HepG2 (cell line): Measurements from ENCODE around the gene ZSWIM9. TPM values are rescaled to one million over a fixed set of nuclear protein-coding genes. Genes with fewer than 3 reads are reported as not detected.

Experiments used
- ATAC-seq: fragments of 200-7000 bp; cut with Tn5 transposase; 3 replicates; pipeline ENCODE4 v1.9.1; 2020; ENCODE audit warnings: mild to moderate bottlenecking, moderate library complexity
- BruUV-seq: library from RNA; stranded (reverse); fragments of 400-500 nt; replicated peaks from 2 replicates; lab custom pipeline; 2021; lab: Mats Ljungman, UMichigan
- CTCF ChIA-PET: fragments of 300-600 bp; formaldehyde crosslinking; extraction: SDS; loops from one replicate; lab custom pipeline; 2021; ENCODE audit warnings: low total read pairs, inconsistent platforms, low intra/inter-chr PET ratio; lab: Yijun Ruan, JAX
- POLR2A ChIA-PET: fragments of 350-600 bp; sonication (Branson Sonifier 250); formaldehyde crosslinking; loops from one replicate; lab custom pipeline; 2020; ENCODE audit warnings: antibody characterized with exemption, inconsistent platforms; lab: Yijun Ruan, JAX
- DNase-seq: peaks from one replicate; pipeline ENCODE4 v3.0.0-alpha.2; 2015; ENCODE audit warnings: low spot score
- FAIRE-seq: peaks from 3 replicates; lab custom pipeline; 2011; peaks lifted over from hg19 to GRCh38; lab: Jason Lieb, UNC
- H2AFZ ChIP-seq: one replicate; pipeline ENCODE4 v1.6.1; 2011; ENCODE audit warnings: low read length, inconsistent platforms
- H3K27ac ChIP-seq: fragments of 300-600 bp; 3 replicates; pipeline ENCODE4 v1.8.0; 2011; ENCODE audit warnings: mixed run types, mild to moderate bottlenecking, mixed read lengths, low read length, inconsistent platforms; ENCODE audit not compliant: insufficient read depth; ENCODE audit errors: extremely low read length
- H3K27me3 ChIP-seq, 2 experiments: fragments of 200-600 bp in 1 of 2; 2 replicates in 1 of 2; 3 replicates in 1 of 2; pipeline versions ENCODE4 v1.6.0 to v1.8.0; 2011; ENCODE audit warnings: low read length in 2 of 2, mild to moderate bottlenecking in 2 of 2, moderate library complexity in 2 of 2, inconsistent platforms in 1 of 2; ENCODE audit not compliant: insufficient read depth in 2 of 2, control insufficient read depth in 1 of 2
- H3K36me3 ChIP-seq, 2 experiments: fragments of 200-600 bp in 1 of 2; replicated peaks in 1 of 2; 2 replicates in 1 of 2; 3 replicates in 1 of 2; pipeline versions ENCODE4 v1.5.1 to v1.8.0; 2011; ENCODE audit warnings: low read length in 2 of 2, inconsistent platforms in 1 of 2; ENCODE audit not compliant: insufficient read depth in 2 of 2, control insufficient read depth in 1 of 2
- H3K4me1 ChIP-seq: 2 replicates; pipeline ENCODE4 v1.5.1; 2012; ENCODE audit warnings: low read length, inconsistent platforms; ENCODE audit not compliant: insufficient read depth
- H3K4me2 ChIP-seq: 2 replicates; pipeline ENCODE4 v1.6.0; 2011; ENCODE audit warnings: low read depth, low read length, inconsistent platforms
- H3K4me3 ChIP-seq, 3 experiments: fragments of 200-600 bp in 1 of 3; sonication (generic), shearing (Covaris generic) in 1 of 3; replicated peaks in 1 of 3; 2 replicates each; pipeline ENCODE4 v1.5.1; 2011 to 2016; ENCODE audit warnings: low read length in 3 of 3, inconsistent platforms in 2 of 3, low read depth in 2 of 3, mild to moderate bottlenecking in 2 of 3, control low read depth in 1 of 3, mixed read lengths in 1 of 3; ENCODE audit not compliant: insufficient read depth in 1 of 3
- H3K79me2 ChIP-seq: one replicate; pipeline ENCODE4 v1.6.1; 2011; ENCODE audit warnings: low read length, inconsistent platforms; ENCODE audit not compliant: insufficient read depth
- H3K9ac ChIP-seq: 2 replicates; pipeline ENCODE4 v1.6.0; 2011; ENCODE audit warnings: mild to moderate bottlenecking, low read depth, low read length, inconsistent platforms; ENCODE audit not compliant: insufficient read depth
- H3K9me3 ChIP-seq: 2 replicates; pipeline ENCODE4 v1.5.1; 2012; ENCODE audit warnings: mild to moderate bottlenecking, low read length
- H4K20me1 ChIP-seq: 2 replicates; pipeline ENCODE4 v1.6.0; 2011; ENCODE audit warnings: inconsistent platforms, mild to moderate bottlenecking, low read length, moderate library complexity; ENCODE audit not compliant: insufficient read depth
- HOXA5 ChIP-seq: sonication (generic); formaldehyde crosslinking; IDR thresholded peaks from 2 replicates; pipeline ENCODE4 v1.4.0; 2020; ENCODE audit warnings: missing genetic modification reagents
- PAXIP1 ChIP-seq: sonication (generic); formaldehyde crosslinking; conservative IDR thresholded peaks from 2 replicates; pipeline ENCODE4 v1.4.0; 2020; ENCODE audit warnings: mild to moderate bottlenecking, missing genetic modification reagents, moderate library complexity
- POLR2A ChIP-seq, 2 experiments: IDR thresholded peaks; 2 replicates each; pipeline ENCODE4 v1.6.1; 2011; ENCODE audit warnings: low read depth in 2 of 2, low read length in 2 of 2, mild to moderate bottlenecking in 1 of 2, moderate library complexity in 1 of 2; ENCODE audit not compliant: insufficient read depth in 1 of 2
- SOX13 ChIP-seq, 3 experiments: fragments of 450-650 bp in 1 of 3; sonication (generic) in 1 of 3; formaldehyde crosslinking in 1 of 3; IDR thresholded peaks in 2 of 3; conservative IDR thresholded peaks in 1 of 3; 2 replicates each; pipeline versions ENCODE4 v1.5.0 to v1.6.1; 2016 to 2020; ENCODE audit warnings: antibody characterized with exemption in 1 of 3, mild to moderate bottlenecking in 1 of 3, missing compliant biosample characterization in 1 of 3, missing genetic modification reagents in 1 of 3, moderate library complexity in 1 of 3
- SOX5 ChIP-seq: IDR thresholded peaks from 2 replicates; pipeline ENCODE4 v1.6.1; 2016; ENCODE audit warnings: borderline replicate concordance
- TRIM24 ChIP-seq: sonication (generic); formaldehyde crosslinking; IDR thresholded peaks from 2 replicates; pipeline ENCODE4 v1.8.0; 2022; ENCODE audit warnings: mild to moderate bottlenecking, missing genetic modification reagents
- ZBTB3 ChIP-seq: sonication (generic); formaldehyde crosslinking; IDR thresholded peaks from 2 replicates; pipeline ENCODE4 v1.4.0; 2020; ENCODE audit warnings: low read depth, mild to moderate bottlenecking, moderate library complexity, missing genetic modification reagents, borderline replicate concordance
- ZMYM3 ChIP-seq: sonication (generic); formaldehyde crosslinking; IDR thresholded peaks from 2 replicates; pipeline ENCODE4 v1.5.1; 2020; ENCODE audit warnings: mild to moderate bottlenecking, missing genetic modification reagents
- ZNF143 ChIP-seq: sonication (generic); formaldehyde crosslinking; IDR thresholded peaks from 2 replicates; pipeline ENCODE4 v1.4.0; 2020; ENCODE audit warnings: missing genetic modification reagents
- ZNF431 ChIP-seq: sonication (generic); formaldehyde crosslinking; IDR thresholded peaks from 2 replicates; pipeline ENCODE4 v1.9.0; 2022; ENCODE audit warnings: missing genetic modification reagents, low read depth, mild to moderate bottlenecking, borderline replicate concordance
- ZNF691 ChIP-seq: sonication (generic); formaldehyde crosslinking; IDR thresholded peaks from 2 replicates; pipeline ENCODE4 v1.4.0; 2020; ENCODE audit warnings: missing genetic modification reagents, low read depth, mild to moderate bottlenecking, borderline replicate concordance
- WGBS: methylation state at CpG from one replicate; pipeline ENCODE4 v1.1.6; 2017; ENCODE audit warnings: low lambda C conversion rate; 5-methylcytosine and 5-hydroxymethylcytosine counted together
- in situ Hi-C: cut with HindIII; loops from 2 replicates; pipeline ENCODE4 v1.10.0; 2017; ENCODE audit warnings: low pct_unique_long_range_greater_than_20kb; ENCODE audit not compliant: extremely low pct_ligation_motif_present
- intact Hi-C: fragments of 100-400 bp; cut with micrococcal nuclease; formaldehyde crosslinking; loops from one replicate; pipeline ENCODE4 v1.10.0; 2022; ENCODE audit not compliant: unreplicated experiment
- polyA plus RNA-seq, 8 experiments: library from polyadenylated mRNA; depleted of rRNA in 3 of 8; stranded (reverse) in 7 of 8; unstranded in 1 of 8; fragments of >200 nt; fragmentation: Illumina TruSeq in 4 of 8; extraction: Trizol in 4 of 8; gene quantifications; 2 replicates each; pipeline versions ENCODE4 v1.2.1 to v1.2.3, GENCODE V29; 2011 to 2016; ENCODE audit warnings: low read depth in 4 of 8, missing spikeins in 1 of 8, mixed read lengths in 1 of 8; ENCODE audit not compliant: insufficient read depth in 1 of 8
- total RNA-seq, 5 experiments: library from RNA; depleted of rRNA; stranded (reverse); fragments of >200 nt; fragmentation: Illumina TruSeq; extraction: Trizol; gene quantifications; 2 replicates each; pipeline ENCODE4 v1.2.3, GENCODE V29; 2016; ENCODE audit warnings: low read depth in 1 of 5

ZSWIM9 gene
- total and polyA plus RNA-seq, 2 of the 13 experiments (the other 11 are each of a cell fraction or from before 2014, with no cell fraction given): 0.18 to 1.1 TPM

- intact Hi-C loops: no loop called here
- BruUV-seq: no TSS peak
- Histone ChIP-seq H3K4me1 (no peaks in the 10 kb centered on the region), H3K9ac (no peak overlapping the region), H3K27ac (no peak overlapping the region), H3K27me3 (no peaks in the 10 kb centered on the region; a peak in 1 of 5 replicates), H3K36me3 (peaks cover 16 to 58% of the 10 kb centered on the region in 2 experiments), H4K20me1 (no peaks in the 10 kb centered on the region), H3K79me2 (no peaks in the 10 kb centered on the region), H3K9me3 (no peaks in the 10 kb centered on the region), H2AFZ (no peak overlapping the region), H3K4me2 (no peak overlapping the region), H3K4me3 (no peak overlapping the region)
- ChIA-PET POLR2A (interaction anchor here (0.9 kb wide), 1 partner anchor 14 kb away, joined by 4 read pairs; the partner anchor contains the start of gene PLA2G4C), CTCF (no interaction called here)
- in situ Hi-C loops: no loop called here
- FAIRE-seq: no peak
- no peak for ATAC-seq
- peak; percentile 39 for DNase-seq
- WGBS: 91% methylated on average over 12 of the region's 12 CpGs
- no peak for TF ChIP-seq ZMYM3 (CRISPR knock-in tag)
- peak; percentile 67; the same call in 1 of the 2 replicates for TF ChIP-seq SOX5 (CRISPR knock-in tag)
- TF ChIP-seq SOX13 (IDR thresholded peaks at IDR 0.05): 0 out of 2 replicates have a peak, but pooled peaks have one; percentile 56
- peak in 1 of 2 experiments; percentile 79; a peak in 2 of 4 replicates for TF ChIP-seq SOX13 (CRISPR knock-in tag; conservative IDR thresholded peaks at IDR 0.05 in 1 of 2, IDR thresholded peaks at IDR 0.05 in 1 of 2)
Measured at GRCh38 chr19:48123907-48124651, 46.4 kb upstream of the ZSWIM9 start.

GRCh38 chr19:48127561-48127960 lies 42.9 kb upstream of the ZSWIM9 start:
- no TSS peak for BruUV-seq
- no peak overlapping the region for H2AFZ ChIP-seq
- in situ Hi-C loops (no loop called here), intact Hi-C loops (no loop called here)
- H3K27ac ChIP-seq: no peak overlapping the region
- no peak for FAIRE-seq
- H3K79me2 ChIP-seq: no peaks in the 10 kb centered on the region
- ATAC-seq: no peak
- DNase-seq: no peak
- TF ChIP-seq ZNF431 (CRISPR knock-in tag) (no peak), POLR2A (IDR thresholded peaks at IDR 0.05; ENCODE audit: insufficient read depth in 1 of 2, low read depth in 2 of 2, low read length in 2 of 2) (no peak), ZNF691 (no peak), PAXIP1 (CRISPR knock-in tag) (no peak), ZBTB3 (CRISPR knock-in tag) (no peak), ZNF143 (CRISPR knock-in tag) (no peak), TRIM24 (CRISPR knock-in tag) (no peak), HOXA5 (CRISPR knock-in tag) (no peak)
- CTCF ChIA-PET: no interaction called here
- H3K27me3 ChIP-seq: no peaks in the 10 kb centered on the region; a peak in 1 of 5 replicates
- H3K36me3 ChIP-seq: peaks cover 12 to 51% of the 10 kb centered on the region in 2 experiments
- H3K4me2 ChIP-seq: no peak overlapping the region
- WGBS: 99% methylated on average over 6 of the region's 6 CpGs
- H3K4me3 ChIP-seq: no peak overlapping the region
- no peak overlapping the region for H3K9ac ChIP-seq
- no peaks in the 10 kb centered on the region for H3K4me1 ChIP-seq
- POLR2A ChIA-PET: no interaction called here
- no peaks in the 10 kb centered on the region for H4K20me1 ChIP-seq
- H3K9me3 ChIP-seq: no peaks in the 10 kb centered on the region
